Left renal pelvis (tissue), 4 donors: ENCODE results near the gene SAMD4B. TPM values are rescaled to one million over a fixed set of nuclear protein-coding genes. Genes with fewer than 3 reads are reported as not detected.

Experiments used
- DNase-seq, 4 donors: peaks; one replicate each; pipeline ENCODE4 v3.0.0-alpha.2; 2013; ENCODE audit warnings: low read depth in 4 of 4, low spot score in 3 of 4
- polyA plus RNA-seq, 4 donors: library from polyadenylated mRNA; unstranded; fragments of 120-200 nt; gene quantifications; one replicate each; pipeline ENCODE4 v1.2.1, GENCODE V29; 2013; ENCODE audit not compliant: insufficient read length in 4 of 4

Gene SAMD4B
- polyA plus RNA-seq, 4 donors, result 89.6 to 139 (median 111) TPM

DNA sequence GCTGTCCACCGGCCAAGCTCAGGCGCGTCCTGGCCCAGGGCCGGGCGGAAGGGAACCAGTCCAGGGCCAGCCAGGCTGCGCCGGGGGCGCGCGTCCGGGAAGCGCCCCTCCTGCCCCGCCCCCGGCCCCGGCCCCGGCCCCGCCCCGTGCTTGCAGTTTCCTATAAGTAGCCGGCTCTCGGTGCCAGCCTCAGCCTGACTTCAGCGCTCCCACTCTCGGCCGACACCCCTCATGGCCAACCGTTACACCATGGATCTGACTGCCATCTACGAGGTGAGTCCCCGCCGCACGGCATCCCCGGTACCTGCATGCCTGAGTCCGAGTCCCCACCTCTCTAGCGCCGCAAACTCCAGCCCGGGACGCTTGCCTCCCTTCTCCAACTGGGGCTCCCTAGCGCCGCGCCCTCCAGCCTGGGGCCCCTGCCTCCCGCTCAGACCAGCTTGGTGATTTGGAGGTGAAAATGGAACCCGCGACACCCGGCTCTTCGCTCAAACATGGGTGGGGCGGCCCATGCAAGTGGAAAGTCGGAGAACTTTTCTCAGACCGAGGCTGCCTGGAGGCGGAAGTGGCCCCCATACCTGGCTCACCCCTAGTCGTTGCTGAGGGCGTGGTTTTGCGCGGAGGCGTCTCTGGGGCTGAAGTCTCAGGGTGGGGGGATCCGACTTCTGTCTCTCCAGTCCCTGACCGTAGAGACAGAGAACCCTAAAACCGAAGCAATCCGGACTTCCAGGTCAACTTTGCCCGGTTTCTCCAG lies 64.6 kb downstream of the SAMD4B start, which contains the start of gene ZFP36:
Gene ZFP36 (plus strand): TSS at position 192 of the 754 bp plus-strand sequence. CDS start 58 bp downstream, at position 250.
- peak in 2 of 4 donors; percentile 69 to 72 for DNase-seq

DNA sequence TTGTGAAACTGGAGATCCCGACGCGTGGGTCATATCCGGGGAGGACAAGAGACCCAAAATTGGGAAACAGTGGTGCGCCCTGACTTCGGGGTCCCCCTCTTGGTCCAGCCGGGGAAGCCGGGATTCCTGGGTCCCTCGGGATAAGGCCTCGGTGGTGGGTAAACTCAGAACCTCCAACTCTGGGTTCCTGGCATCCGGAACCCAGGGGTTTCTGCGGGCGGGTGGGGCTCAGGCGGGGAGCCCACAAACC lies 65.1 kb downstream of the SAMD4B start:
- no peak for DNase-seq

GRCh38 chr19:39407660-39408391 lies 65.6 kb downstream of the SAMD4B start:
- DNase-seq, result no peak

- DNase-seq, result no peak
Measured at GRCh38 chr19:39408392-39409207, 66.4 kb downstream of the SAMD4B start.

DNA sequence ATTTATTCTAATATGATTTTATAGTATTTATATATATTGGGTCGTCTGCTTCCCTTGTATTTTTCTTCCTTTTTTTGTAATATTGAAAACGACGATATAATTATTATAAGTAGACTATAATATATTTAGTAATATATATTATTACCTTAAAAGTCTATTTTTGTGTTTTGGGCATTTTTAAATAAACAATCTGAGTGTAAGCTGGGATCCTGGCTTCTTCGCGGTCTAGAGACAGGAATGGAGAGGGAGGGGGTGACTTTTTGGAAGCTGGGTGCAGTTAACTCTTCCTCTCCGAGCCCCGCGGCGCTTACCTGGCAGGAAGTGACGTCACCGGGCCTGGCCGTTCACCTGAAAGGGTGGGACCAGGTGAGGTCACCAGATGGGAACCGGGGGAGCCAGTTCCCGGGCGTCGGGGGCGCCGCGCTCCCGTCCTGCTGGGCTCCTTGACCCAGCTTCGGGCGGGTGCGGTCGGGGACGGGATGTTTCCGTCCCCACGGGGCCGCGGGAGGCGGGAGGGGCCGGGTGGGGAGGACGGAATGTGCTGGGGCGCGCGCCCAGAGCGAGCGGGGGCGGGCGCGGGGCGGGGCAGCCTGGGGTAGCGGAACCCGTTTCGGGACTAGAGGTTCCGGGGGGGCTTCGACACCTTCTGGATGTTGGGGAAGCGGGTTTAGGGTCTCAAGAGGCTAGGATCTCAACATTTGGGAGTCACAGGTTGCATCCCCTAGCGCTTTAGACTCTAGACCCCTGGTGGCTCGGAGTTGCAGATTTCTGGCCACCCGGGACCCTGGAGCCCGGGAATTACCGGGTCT lies 67.2 kb downstream of the SAMD4B start:
- DNase-seq, result no peak

DNA sequence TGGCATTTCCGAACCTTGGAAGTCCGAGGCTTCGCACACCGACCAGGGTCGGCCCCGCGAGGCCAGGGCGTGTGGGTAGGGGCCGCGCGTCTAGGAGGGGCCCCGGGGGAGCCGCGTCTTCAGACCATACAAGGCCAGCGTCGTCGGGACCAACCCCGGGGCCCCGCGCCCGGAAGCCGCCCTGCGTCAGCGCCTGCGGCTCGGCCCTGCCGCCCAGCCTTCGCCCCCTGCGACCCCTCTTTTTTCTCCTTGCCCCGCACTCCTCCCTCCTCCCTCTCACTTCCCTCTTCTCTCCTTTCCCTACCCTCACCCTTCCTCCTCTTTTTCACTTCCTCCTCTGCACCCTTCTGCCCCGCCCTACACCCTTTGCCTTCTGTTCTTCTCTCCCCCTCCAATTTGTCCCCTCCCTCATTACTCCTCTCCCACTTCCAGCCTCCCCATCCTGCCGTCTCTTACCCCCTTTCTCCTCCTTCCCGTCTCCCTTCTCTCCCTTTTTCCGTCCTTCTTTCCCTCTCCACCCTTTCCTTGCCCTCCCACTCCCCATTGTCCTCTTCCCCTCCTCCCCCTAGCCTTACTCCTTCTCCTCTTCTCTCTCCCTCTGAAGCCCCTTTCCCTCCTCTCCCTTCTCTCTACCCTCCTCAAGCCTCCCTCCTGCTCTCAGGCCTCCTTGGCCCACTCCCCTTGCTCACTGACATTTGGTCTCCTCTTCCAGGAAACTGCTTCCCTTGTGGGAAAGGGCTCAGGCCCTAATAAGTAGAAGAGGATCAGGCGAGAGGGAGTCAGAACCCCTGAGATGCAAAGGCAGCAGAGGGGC lies 68.0 kb downstream of the SAMD4B start:
- no peak for DNase-seq

DNA sequence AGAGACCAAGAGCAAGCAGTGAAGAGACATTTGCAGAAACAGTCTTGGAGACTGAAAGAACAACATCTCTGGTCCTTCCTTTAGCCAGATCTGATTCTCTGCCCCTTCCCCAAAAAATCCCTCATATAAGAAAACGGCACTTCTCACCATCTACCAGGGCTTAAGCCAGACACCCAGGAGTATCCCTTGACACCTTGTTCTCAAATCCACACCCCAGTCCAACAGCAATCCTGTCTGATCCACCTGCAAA lies 68.5 kb downstream of the SAMD4B start:
- DNase-seq, result no peak

DNA sequence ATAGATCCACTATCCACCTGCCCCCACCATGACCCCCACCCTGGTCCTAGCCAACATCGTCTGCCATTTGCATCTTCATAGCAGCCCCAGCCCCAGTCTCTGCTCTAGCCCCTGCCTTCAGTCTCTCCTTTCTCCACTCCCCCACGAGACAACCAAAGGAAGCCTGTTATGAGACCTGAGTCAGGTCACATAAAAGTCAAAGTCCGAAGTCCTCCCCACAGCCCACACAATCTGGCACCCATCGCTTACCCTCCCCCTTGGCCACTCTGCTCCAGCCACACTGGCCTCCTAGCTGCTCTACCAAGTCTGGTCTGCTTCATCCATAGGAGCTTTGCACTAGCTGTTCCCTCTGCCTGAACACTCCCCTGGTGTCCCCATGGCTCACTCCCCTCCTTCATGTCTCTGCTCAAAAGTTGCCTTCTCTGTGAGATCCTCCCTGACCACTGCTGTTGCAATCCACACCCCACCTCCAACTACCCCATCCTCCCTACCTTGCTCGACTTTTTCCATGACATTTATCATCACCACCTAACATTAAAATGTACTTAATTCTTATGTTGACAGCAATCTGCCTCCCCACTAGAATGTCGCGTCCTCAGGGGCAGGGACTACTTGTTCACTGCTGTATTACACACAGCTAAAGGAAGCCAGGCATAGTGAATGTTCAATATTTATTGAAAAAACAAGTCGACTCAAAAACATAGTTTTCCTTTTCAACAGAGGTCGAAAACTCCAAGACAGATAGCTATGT lies 69.0 kb downstream of the SAMD4B start:
- no peak for DNase-seq

DNA sequence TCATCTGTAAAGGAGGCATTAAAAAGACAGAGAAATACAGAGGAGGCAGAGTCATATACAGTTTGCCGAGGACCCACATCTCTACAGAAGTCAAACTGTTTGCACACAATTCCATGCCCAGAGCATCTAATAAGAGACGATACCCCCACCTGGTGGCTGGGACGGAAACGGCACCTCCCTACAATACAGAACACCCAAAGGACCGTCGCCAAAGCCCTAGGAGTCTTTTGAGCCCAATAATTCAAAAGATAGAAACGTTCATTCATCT lies 69.5 kb downstream of the SAMD4B start:
- DNase-seq, result peak in 2 of 4 donors; percentile 83 to 85

DNA sequence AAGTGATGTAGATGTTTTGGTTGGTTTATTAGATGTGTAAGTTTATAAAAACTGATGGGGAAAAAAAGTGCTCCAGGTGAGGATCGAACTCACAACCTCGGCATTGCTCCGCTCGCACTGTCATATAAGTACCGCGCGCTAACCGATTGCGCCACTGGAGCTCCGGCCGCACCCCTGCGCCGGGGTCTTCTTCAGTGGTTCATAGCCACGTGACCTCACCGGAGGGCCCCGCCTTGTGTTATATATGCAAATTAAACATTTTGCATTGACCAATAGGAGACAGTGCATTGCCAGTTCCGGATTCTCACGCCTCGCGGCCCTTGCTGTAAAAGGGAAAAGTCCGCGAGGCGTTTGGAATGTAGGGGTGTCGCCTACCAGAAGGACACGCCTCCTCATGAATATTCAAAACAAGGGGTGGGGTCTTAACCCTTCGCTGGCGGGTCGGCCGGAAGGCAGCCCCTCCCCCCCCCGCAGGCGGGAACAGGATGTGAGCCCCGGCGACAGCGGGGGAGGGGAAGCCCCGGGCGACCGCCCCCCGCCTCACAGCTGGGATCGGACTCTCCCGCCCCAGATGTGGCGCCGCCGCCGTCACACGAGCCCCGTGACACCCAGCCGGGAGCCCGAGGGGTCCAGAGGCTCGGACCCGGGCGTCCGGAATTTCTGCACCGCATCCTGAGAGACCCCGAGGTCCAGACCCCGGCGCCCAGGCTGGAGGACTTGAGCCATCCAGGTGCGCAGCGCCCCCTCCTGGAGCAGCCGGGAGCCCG lies 70.1 kb downstream of the SAMD4B start, which contains the start of gene PLEKHG2:
Gene PLEKHG2 (plus strand): TSS at position 570 of the 767 bp plus-strand sequence. CDS start 1,418 bp downstream, outside the sequence.
- DNase-seq, result peak; percentile 97 to 99 (median 98)

- DNase-seq, result peak in 1 of 4 donors; percentile 78
Measured at GRCh38 chr19:39412867-39413271, 70.6 kb downstream of the SAMD4B start.

DNA sequence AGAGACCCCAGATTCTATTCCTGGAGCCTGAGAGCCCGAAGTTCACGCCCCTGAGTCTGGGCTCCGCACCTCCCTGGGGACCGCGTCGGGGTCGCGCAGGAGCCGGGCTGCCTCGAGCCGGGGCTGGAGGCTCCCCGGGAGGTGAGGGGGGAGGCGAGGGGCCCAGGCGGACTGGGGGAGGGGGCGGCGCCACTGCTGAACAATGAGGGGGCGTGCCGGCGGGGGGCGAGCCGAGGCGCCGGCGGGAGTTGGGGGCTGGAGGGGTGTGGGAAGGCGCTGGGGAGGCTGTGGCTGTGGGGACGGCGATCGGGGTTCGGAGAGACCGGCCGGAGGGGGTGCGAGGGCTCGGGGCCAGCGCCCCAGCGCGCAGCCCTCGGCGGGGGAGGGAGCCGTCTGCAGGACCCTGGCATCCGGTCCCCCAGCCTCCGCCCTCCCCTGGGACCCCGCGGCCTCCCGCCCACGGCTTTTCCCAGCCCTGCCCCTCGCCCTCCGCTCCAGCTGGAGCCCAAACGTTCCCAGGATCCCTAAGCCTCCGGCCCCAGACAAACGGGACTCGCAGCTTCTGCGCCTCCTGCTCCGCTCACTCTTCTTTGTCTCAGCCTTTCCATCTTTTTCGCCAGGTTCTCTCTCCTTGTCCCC lies 71.2 kb downstream of the SAMD4B start:
- no peak for DNase-seq

DNA sequence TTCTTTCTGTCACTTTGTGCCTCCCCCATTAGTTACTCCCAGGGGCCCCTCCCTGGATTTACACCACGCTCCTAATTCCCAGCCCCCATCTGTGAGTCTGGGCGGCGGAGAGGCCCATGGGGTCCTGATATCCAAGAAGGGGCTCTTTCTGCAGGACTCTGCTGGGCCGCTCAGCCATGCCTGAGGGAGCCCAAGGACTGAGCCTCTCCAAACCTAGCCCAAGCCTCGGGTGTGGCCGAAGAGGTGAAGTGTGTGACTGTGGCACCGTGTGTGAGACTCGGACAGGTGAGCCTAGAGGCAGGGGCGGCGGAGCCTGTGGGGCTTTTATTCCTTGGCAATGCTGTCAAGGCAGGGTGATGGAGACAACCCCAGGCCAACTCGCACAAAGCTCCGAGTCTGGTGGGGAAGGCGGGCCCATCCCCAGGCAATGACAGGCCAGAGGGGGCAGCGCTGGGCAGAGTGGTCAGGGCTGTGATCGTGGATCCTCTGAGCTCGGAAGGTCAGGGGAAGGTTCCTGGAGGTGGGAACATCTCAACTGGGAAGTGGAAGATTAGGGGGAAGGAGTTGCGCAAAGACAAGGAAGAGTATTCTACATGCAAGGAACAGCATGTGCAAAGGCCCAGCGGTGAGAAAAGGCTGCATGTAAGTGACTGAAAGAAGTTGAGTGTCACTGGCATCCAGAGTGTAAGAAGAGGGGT lies 71.8 kb downstream of the SAMD4B start:
- no peak for DNase-seq

- no peak for DNase-seq
Measured at GRCh38 chr19:39415111-39416046, 73.2 kb downstream of the SAMD4B start.

- DNase-seq, result no peak
Measured at GRCh38 chr19:39416152-39417120, 74.2 kb downstream of the SAMD4B start.
